ENCODE results near the gene RAB11B. TPM values are rescaled to one million over a fixed set of nuclear protein-coding genes. Genes with fewer than 3 reads are reported as not detected.

The RAB11B gene
- total and polyA plus RNA-seq, 10 of the 15 experiments (the other 5 are each of a cell fraction or from before 2014, with no cell fraction given) = 0.92 to 82.5 (median 17.9) TPM

DNA sequence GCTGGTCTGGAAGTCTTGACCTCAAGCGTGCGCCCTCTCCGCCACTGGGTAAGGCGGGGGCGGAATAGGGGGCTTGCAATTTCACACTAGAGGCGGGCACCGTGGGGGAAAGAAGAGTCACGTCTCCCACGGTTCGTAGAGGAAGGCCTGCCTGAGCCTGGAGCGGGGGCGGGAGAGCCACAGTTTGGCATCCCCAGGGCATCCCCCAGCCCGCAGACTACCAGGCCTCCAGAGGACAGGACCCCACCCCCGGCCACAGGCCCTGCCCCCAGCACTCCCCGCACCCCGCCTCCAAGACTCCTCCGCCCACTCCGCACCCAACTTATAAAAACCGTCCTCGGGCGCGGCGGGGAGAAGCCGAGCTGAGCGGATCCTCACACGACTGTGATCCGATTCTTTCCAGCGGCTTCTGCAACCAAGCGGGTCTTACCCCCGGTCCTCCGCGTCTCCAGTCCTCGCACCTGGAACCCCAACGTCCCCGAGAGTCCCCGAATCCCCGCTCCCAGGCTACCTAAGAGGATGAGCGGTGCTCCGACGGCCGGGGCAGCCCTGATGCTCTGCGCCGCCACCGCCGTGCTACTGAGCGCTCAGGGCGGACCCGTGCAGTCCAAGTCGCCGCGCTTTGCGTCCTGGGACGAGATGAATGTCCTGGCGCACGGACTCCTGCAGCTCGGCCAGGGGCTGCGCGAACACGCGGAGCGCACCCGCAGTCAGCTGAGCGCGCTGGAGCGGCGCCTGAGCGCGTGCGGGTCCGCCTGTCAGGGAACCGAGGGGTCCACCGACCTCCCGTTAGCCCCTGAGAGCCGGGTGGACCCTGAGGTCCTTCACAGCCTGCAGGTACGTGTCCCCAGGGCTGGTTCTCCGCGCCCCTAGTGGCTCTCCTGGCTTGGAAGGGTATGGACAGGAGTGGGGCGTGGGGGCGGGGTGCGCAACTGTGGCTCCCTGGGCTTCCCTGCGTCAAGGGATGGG lies 26.1 kb upstream of the RAB11B start, which contains the start of gene ANGPTL4 (continued):
- TF ChIP-seq IKZF2 (IDR thresholded peaks at IDR 0.05) (no peak), MYC (IDR thresholded peaks at IDR 0.05; ENCODE audit: insufficient read depth, insufficient read length, insufficient replicate concordance, low read length, severe bottlenecking) (no peak), LARP7 (IDR thresholded peaks at IDR 0.05) (no peak), NFXL1 (IDR thresholded peaks at IDR 0.05; ENCODE audit: borderline replicate concordance) (no peak), EGR1 (IDR thresholded peaks at IDR 0.05; ENCODE audit: borderline replicate concordance in 1 of 2, low read depth in 2 of 2, low read length in 2 of 2) (peak in 1 of 2 experiments; percentile 50; a peak in 1 of 3 replicates), SMAD1 (IDR thresholded peaks at IDR 0.05; ENCODE audit: low read depth, partially characterized antibody) (no peak), YBX1 (IDR thresholded peaks at IDR 0.05) (no peak), NBN (IDR thresholded peaks at IDR 0.05) (no peak), ELK1 (IDR thresholded peaks at IDR 0.05; ENCODE audit: low read depth, low read length) (no peak), IRF4 (IDR thresholded peaks at IDR 0.05; ENCODE audit: low read depth, low read length) (no peak), BACH1 (IDR thresholded peaks at IDR 0.05; ENCODE audit: borderline replicate concordance) (no peak), MTA3 (IDR thresholded peaks at IDR 0.05; ENCODE audit: borderline replicate concordance, low read length) (no peak), E2F4 (IDR thresholded peaks at IDR 0.05; ENCODE audit: low read depth, low read length) (no peak), CTCF (IDR thresholded peaks at IDR 0.05 in 2 of 3, conservative IDR thresholded peaks at IDR 0.05 in 1 of 3; ENCODE audit: control insufficient read depth in 2 of 3, extremely low read depth in 1 of 3, insufficient read depth in 1 of 3, low read depth in 3 of 3, low read length in 3 of 3) (0 out of 6 replicates have a peak, but pooled peaks of 1 of the 3 experiments have one; percentile 7), RUNX3 (IDR thresholded peaks at IDR 0.05; ENCODE audit: low read length) (no peak), BHLHE40 (IDR thresholded peaks at IDR 0.05; ENCODE audit: borderline replicate concordance in 1 of 2, low read depth in 2 of 2, low read length in 1 of 2) (peak in 1 of 2 experiments; percentile 40; a peak in 1 of 4 replicates), ZNF217 (IDR thresholded peaks at IDR 0.05) (no peak), KDM1A (IDR thresholded peaks at IDR 0.05; ENCODE audit: borderline replicate concordance) (no peak), BCL11A (IDR thresholded peaks at IDR 0.05; ENCODE audit: low read depth, low read length) (no peak)
